UCSD-AML1 (cell line): ENCODE measurements around the gene SLIT3.
A peak's percentile ranks its signal among the peaks of the same experiment; 100 is the strongest.

Experiments used
- DNase-seq: peaks from one replicate; lab custom pipeline; 2025; ENCODE audit not compliant: unreplicated experiment; lab: John Stamatoyannopoulos, UW

Gene SLIT3

DNA sequence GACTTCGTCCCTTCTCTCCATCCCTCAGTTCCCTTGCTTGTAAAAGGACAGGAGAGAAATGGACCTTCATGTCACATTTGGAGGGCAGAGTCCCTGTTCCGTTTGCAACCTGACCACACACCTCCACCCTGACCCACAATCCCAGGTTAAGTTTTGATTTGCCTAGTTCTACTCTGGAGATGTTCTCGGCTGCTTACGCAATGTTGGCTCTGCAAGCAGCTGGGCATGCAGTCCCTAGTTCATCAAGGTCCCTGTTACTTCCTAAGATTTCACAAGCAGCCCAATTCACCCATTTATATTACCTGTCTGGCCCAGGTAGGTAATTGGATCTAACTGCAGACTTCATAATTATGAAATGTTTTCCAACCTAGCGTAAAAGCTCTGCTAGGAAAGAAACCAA, 28.8 kb downstream of the SLIT3 start:
- no peak for DNase-seq

DNA sequence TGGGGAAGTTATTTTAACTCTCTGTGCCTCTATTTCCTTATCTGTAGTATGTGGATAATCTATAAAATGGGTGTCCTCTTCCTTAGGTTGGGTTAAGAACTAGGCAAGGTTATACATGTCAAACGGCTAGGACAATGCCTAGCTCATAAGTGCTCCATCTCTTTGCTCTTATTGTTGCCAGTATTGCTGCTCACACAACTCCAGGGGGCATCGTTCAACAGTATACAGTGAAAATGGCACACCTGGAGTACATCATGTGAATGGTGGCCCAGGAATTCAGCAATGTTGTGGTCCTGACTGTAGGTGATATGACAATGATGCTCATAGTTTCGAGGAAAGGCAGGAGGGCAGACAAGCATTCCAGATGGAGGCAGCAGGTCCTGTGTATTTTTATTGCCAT, 30.1 kb downstream of the SLIT3 start:
- DNase-seq: no peak

- DNase-seq: no peak
These were observed 32.9 kb downstream of the SLIT3 start for GRCh38 chr5:169268019-169268418.

DNA sequence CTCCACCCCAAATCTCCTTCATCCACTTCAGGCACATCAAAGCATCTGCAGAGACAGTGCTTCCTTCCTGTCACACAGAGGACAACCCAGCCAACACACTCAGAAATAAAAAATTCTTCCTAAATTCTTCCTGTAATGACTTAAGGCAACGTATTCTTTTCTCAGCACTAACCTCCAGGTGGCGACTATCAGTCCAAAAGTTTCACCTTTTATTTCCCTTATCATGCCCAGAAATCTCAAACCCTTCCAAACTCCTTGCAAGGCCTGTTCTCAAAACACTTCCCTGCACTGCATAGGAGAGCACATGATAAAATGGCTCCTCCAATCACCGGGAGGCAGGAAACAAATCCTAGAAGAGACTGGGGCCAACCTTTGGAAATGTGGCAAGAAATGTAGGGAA, 35.1 kb downstream of the SLIT3 start:
- no peak for DNase-seq

DNA sequence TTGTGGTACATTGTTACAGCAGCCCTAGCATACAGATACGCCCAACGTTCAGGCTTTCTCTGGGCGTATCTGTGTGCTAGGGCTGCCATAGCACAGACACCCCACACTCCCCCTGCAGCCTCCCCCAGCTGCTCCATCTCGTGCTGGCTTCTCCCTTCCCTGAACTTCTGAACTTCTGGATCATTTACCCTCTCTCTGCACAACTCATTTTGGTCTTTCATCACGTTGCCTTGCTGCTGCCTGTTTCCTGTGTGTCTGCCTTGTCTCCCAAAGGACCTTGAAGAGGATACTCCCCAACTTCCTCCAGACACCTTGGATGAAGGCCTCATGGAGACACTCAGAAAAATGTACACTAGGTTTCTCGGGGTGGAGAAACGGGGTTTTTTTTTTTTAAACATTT, 37.3 kb downstream of the SLIT3 start:
- DNase-seq: no peak

DNA sequence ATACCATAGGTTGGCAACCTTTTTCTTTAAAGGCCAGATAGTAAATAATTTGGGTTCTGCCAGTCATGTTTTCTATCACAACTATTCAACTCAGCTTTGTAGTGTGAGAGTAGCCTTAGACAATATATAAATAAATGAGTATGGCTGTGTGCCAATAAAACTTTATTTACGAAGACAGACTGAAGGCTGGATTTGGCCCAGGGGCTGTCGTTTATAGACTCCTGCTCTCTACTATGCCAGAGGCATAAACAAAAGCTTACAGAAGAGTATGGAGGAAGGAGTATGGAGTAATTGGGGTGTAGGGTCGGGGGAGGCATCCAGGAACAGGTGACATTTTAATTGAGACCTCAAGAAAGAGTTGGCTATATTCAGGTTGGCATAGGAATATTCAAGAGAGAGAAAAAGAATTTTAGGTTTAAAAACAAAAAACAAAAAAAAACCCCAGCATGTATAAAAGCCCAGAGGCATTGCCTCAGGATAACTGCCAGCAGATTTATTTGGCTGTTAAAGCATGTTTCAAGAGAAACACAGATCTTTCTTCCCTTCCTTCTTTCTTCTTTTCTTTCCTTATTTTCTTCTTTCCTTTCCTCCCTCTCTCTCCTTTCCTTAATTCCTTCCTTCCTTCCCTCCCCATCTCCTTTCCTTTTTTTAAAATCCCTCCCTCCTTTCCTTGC, 39.9 kb downstream of the SLIT3 start:
- DNase-seq: no peak

GRCh38 chr5:169258372-169259000, 42.5 kb downstream of the SLIT3 start:
- no peak for DNase-seq

- DNase-seq: no peak
These were observed 44.7 kb downstream of the SLIT3 start for GRCh38 chr5:169256191-169256590.

- DNase-seq: no peak
These were observed 47.9 kb downstream of the SLIT3 start for GRCh38 chr5:169253071-169253470.

DNA sequence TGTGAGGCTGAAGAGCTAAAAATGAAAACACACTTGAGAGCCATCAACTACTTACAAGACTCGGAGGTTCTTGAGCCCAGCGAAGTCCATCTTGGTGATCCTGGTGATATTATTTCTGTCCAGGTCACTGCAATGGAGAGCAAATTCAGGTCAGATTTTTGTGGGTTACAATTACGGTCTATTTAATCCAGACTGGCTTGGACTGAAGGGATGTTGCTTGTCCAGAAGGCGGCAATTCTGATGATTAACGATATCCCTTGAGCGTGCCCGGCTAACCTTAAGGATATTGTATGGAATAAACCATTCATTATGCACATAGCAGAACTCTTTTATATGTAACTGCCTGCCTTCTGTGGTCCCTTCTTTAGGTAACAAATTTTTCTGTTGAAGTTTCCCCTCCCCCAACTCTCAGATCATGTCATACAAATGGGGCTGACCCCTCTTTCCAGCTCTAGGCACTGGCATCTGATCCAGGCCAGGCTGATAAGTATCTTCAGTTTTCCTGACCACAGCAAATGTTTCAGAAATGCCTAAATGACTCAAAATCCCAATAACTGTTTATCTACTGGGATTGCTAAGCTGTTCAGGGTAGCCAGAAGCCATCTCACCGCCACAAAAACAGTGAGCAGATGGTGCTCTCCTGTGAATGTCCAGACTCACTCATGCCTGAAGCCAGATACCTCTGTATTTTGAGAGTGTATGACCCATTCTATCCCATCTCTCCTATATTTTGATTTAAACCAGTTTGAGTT, 49.4 kb downstream of the SLIT3 start:
- no peak for DNase-seq

DNA sequence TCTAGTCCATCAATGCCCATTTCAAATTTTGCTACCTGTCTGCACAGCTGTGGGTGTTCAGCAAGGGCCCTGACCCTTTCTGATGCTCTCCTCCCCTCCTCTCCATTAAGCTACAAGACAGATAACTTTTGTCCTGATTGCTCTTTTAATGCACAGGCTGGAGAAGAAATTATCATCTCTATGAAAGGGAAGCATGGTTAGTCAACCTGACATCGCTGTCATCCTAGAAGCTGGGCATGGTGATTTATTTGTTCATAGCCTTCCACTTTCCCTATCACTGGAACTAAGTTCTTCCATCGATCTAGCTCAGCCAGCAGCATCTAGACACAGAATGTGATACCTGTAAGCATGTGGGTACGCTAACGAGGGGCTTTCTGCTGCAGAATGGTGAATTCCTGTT, 50.1 kb downstream of the SLIT3 start:
- no peak for DNase-seq

DNA sequence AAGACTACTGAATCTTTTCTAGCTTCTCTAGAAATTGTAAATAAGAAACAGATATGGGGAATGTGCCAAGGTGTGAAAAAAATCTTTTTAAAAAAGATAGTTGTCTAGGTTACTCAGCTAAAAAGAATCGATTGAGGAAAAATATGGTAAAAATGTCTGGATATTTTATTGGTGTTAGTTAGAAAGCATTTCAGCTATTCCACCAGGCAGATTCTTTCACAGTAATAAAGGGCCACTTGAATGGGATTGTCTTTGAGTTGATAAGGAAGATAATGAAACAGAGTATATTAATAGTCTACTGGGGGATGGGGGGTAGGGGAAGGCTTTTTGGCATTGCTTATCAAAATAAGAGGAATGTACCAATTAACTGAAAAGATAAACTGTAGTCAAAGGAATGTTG, 51.9 kb downstream of the SLIT3 start:
- DNase-seq: no peak

DNA sequence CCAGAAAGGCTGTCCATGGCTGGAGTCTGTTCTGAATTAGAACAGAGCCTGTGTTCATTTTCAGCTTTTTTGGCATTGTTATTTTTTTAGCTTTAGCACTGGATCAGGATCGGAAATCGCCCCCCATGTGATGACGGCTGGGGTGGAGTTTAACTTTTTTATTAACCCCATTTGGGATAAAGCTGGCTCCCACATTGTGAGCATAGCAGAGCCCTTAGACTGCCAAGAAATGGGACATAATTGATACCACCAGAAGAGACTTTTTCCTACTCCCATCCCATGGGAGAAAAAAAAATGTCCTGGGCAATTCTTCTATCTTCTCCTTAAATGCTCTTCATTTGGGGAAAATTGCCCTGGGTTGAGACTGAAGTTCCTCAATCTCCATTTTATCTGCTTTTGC, 52.4 kb downstream of the SLIT3 start:
- no peak for DNase-seq

DNA sequence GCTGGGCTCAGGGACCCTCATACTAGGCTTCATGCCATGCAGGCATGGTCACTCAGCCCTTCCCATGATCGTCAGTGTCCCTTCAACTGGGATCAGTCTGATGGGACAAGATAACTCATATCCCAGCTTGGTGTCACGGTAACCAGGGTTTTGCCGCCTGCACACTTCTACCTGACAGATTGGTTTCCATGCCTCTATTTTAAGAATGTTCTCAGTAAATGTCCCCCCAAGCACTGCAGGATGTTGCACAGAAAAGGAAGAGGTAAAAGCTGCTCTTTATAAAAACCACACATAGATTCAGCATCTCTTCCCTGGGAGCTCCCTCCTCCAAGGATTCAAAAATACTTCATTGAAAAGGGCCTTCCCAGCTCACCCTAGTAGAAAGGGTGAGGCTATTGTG, 56.1 kb downstream of the SLIT3 start:
- DNase-seq: no peak

- DNase-seq: no peak
These were observed 57.1 kb downstream of the SLIT3 start for GRCh38 chr5:169243651-169244422.

GRCh38 chr5:169242849-169243186, 58.1 kb downstream of the SLIT3 start:
- no peak for DNase-seq

- peak; percentile 14 for DNase-seq
These were observed 58.6 kb downstream of the SLIT3 start for GRCh38 chr5:169242175-169242848.

GRCh38 chr5:169229342-169229892, 71.5 kb downstream of the SLIT3 start:
- DNase-seq: no peak

GRCh38 chr5:169226895-169227294, 74.0 kb downstream of the SLIT3 start:
- no peak for DNase-seq

DNA sequence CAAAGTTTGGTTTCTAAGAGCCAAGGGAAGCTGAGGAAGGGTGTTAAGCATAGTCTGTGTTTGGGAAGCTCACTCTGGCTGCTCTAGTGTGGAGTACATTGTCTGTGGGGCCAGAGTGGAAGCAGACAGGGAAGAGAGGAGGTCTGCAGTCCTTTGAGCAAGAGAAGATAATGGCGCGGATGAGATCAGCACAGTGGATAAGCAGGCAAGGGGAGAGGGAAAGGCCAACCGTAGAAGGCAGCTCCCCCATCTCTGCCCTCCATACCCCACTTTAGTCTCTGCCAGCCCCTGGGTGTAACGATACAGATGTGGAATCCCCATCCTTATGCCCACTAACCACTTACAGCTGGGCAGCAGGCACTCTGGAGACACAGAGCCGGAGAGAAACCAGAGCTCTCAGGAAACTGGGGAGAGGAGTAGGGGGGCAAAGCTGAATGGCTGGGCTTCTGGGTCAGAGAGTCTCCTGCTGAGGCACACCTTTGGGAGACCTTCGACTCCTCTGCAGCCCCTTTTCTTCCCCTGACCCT, 75.0 kb downstream of the SLIT3 start:
- no peak for DNase-seq

GRCh38 chr5:169223595-169223953, 77.4 kb downstream of the SLIT3 start:
- no peak for DNase-seq
